ENCODE measurements around the gene LTBP1.

DNA sequence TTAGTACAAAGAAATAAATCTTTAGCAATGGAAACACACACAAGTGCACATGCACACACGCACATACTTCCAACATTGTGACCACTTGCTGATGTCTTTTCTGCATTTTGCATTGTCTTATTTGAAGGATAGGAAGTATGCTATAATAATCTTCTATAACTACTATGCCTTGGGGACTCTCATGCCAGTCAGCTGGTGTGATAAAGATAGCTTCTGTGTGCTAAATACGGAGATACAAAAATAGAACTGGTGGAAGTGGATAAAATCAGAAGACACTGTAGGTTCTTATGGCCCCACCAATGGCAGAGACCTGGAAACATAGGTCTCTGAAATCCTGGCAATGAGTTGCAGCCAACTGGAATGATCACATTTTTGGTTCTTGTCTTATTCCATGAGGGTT is 498.2 kb downstream of the LTBP1 start:
- TF ChIP-seq, protein P1, sequence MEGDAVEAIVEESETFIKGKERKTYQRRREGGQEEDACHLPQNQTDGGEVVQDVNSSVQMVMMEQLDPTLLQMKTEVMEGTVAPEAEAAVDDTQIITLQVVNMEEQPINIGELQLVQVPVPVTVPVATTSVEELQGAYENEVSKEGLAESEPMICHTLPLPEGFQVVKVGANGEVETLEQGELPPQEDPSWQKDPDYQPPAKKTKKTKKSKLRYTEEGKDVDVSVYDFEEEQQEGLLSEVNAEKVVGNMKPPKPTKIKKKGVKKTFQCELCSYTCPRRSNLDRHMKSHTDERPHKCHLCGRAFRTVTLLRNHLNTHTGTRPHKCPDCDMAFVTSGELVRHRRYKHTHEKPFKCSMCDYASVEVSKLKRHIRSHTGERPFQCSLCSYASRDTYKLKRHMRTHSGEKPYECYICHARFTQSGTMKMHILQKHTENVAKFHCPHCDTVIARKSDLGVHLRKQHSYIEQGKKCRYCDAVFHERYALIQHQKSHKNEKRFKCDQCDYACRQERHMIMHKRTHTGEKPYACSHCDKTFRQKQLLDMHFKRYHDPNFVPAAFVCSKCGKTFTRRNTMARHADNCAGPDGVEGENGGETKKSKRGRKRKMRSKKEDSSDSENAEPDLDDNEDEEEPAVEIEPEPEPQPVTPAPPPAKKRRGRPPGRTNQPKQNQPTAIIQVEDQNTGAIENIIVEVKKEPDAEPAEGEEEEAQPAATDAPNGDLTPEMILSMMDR (conservative IDR thresholded peaks at IDR 0.05): no peak
- no peak for TF ChIP-seq EZH2 (IDR thresholded peaks at IDR 0.05; ENCODE audit: low read depth)
